Measurements from ENCODE around the gene TSPO.

DNA sequence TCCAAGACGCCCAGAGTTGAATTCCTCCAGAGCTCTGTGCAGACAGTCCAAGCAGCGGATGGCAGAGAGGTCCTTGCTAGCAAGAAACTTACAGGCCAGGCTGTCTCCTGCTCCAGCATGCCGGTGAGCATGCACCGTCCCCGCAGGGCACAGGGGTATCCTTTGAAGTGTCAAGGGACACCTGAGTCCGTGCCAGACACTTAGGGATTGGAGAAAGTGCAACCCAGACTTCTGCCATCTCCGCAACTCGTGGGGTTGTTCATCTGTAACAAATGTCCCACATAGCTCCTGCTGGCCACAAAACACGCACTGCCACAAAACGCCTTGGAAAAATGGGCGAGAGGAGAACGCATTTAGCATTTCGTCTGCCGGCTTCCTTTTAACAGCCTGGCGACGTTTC is 13.3 kb downstream of the TSPO start:
- TF ChIP-seq, protein P1, sequence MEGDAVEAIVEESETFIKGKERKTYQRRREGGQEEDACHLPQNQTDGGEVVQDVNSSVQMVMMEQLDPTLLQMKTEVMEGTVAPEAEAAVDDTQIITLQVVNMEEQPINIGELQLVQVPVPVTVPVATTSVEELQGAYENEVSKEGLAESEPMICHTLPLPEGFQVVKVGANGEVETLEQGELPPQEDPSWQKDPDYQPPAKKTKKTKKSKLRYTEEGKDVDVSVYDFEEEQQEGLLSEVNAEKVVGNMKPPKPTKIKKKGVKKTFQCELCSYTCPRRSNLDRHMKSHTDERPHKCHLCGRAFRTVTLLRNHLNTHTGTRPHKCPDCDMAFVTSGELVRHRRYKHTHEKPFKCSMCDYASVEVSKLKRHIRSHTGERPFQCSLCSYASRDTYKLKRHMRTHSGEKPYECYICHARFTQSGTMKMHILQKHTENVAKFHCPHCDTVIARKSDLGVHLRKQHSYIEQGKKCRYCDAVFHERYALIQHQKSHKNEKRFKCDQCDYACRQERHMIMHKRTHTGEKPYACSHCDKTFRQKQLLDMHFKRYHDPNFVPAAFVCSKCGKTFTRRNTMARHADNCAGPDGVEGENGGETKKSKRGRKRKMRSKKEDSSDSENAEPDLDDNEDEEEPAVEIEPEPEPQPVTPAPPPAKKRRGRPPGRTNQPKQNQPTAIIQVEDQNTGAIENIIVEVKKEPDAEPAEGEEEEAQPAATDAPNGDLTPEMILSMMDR (IDR thresholded peaks at IDR 0.05) = no peak
- no peak for TF ChIP-seq SIN3A (IDR thresholded peaks at IDR 0.05; ENCODE audit: borderline replicate concordance, insufficient read depth, low read depth, low read length)
- TF ChIP-seq TCF7L2 (IDR thresholded peaks at IDR 0.05; ENCODE audit: low read depth, low read length) = no peak
- TF ChIP-seq POLR2AphosphoS5 (IDR thresholded peaks at IDR 0.05; ENCODE audit: low read depth, low read length) = no peak

All from Panc1 (cell line).